IMR-90 (cell line): ENCODE data around the gene SUB1. TPM values are rescaled to one million over a fixed set of nuclear protein-coding genes. Genes with fewer than 3 reads are reported as not detected.

Experiments
- ATAC-seq: fragments of 200-7000 bp; cut with Tn5 transposase; 2 replicates; pipeline ENCODE4 v1.9.1; 2020; ENCODE audit warnings: low read depth, mild to moderate bottlenecking, moderate library complexity
- BruUV-seq: library from RNA; stranded (reverse); fragments of 400-500 nt; replicated peaks from 2 replicates; lab custom pipeline; 2021; lab: Mats Ljungman, UMichigan
- CTCF ChIA-PET: fragments of 300-600 bp; formaldehyde crosslinking; extraction: SDS; loops from one replicate; lab custom pipeline; 2021; ENCODE audit warnings: antibody characterized with exemption; lab: Yijun Ruan, JAX
- POLR2A ChIA-PET: fragments of 300-600 bp; sonication (Branson Sonifier 250); formaldehyde crosslinking; loops from one replicate; lab custom pipeline; 2022; ENCODE audit warnings: antibody characterized with exemption; ENCODE audit not compliant: unreplicated experiment; lab: Charles Lee
- DNase-seq: peaks from one replicate; pipeline ENCODE4 v3.0.0; 2013
- H2AFZ ChIP-seq: replicated peaks from 2 replicates; pipeline ENCODE3; 2013; ENCODE audit warnings: low read length, mild to moderate bottlenecking; ENCODE audit not compliant: poor library complexity
- H2AK5ac ChIP-seq: 2 replicates; pipeline ENCODE4 v1.6.1; 2013; ENCODE audit warnings: low read depth, low read length, inconsistent platforms
- H2AK9ac ChIP-seq: replicated peaks from 2 replicates; pipeline ENCODE3; 2013; ENCODE audit warnings: mild to moderate bottlenecking, low read depth, low read length, moderate library complexity; ENCODE audit not compliant: poor library complexity
- H2BK120ac ChIP-seq: 2 replicates; pipeline ENCODE4 v1.6.1; 2013; ENCODE audit warnings: low read depth, low read length, inconsistent platforms
- H2BK15ac ChIP-seq: 3 replicates; pipeline ENCODE4 v1.6.1; 2013; ENCODE audit warnings: low read depth, low read length, inconsistent platforms
- H2BK20ac ChIP-seq: 2 replicates; pipeline ENCODE4 v1.6.1; 2013; ENCODE audit warnings: low read depth, mild to moderate bottlenecking, inconsistent platforms, low read length, moderate library complexity
- H2BK5ac ChIP-seq: 2 replicates; pipeline ENCODE4 v1.6.1; 2013; ENCODE audit warnings: mild to moderate bottlenecking, low read depth, low read length, inconsistent platforms; ENCODE audit not compliant: poor library complexity, severe bottlenecking
- H3K14ac ChIP-seq: replicated peaks from 2 replicates; pipeline ENCODE4 v1.6.1; 2013; ENCODE audit warnings: low read depth, low read length, inconsistent platforms
- H3K18ac ChIP-seq: 2 replicates; pipeline ENCODE4 v1.6.1; 2013; ENCODE audit warnings: low read depth, low read length, control low read depth
- H3K23ac ChIP-seq: 2 replicates; pipeline ENCODE4 v1.6.1; 2013; ENCODE audit warnings: low read depth, low read length, inconsistent platforms
- H3K27ac ChIP-seq: 2 replicates; pipeline ENCODE4 v1.5.1; 2013; ENCODE audit warnings: mild to moderate bottlenecking, control low read depth, low read length; ENCODE audit not compliant: insufficient read depth
- H3K27me3 ChIP-seq: 2 replicates; pipeline ENCODE4 v1.6.1; 2013; ENCODE audit warnings: low read length; ENCODE audit not compliant: control insufficient read depth, insufficient read depth
- H3K36me3 ChIP-seq: 2 replicates; pipeline ENCODE4 v1.6.1; 2013; ENCODE audit warnings: low read length, mixed read lengths; ENCODE audit not compliant: control insufficient read depth, insufficient read depth
- H3K4ac ChIP-seq: 2 replicates; pipeline ENCODE4 v1.6.1; 2013; ENCODE audit warnings: low read depth, low read length, inconsistent platforms
- H3K4me1 ChIP-seq: 2 replicates; pipeline ENCODE4 v1.6.1; 2013; ENCODE audit warnings: low read length, mixed read lengths; ENCODE audit not compliant: control insufficient read depth, insufficient read depth
- H3K4me2 ChIP-seq: 2 replicates; pipeline ENCODE4 v1.6.1; 2013; ENCODE audit warnings: low read depth, mild to moderate bottlenecking, control low read depth, low read length, moderate library complexity
- H3K4me3 ChIP-seq: 2 replicates; pipeline ENCODE4 v1.5.1; 2013; ENCODE audit warnings: low read depth, mild to moderate bottlenecking, control low read depth, low read length, moderate library complexity; ENCODE audit not compliant: insufficient read depth
- H3K56ac ChIP-seq: 2 replicates; pipeline ENCODE4 v1.6.1; 2013; ENCODE audit warnings: low read length, inconsistent platforms; ENCODE audit not compliant: insufficient read depth; ENCODE audit errors: extremely low read depth
- H3K79me1 ChIP-seq, 2 experiments: 2 replicates each; pipeline ENCODE4 v1.6.1; 2013; ENCODE audit warnings: low read length in 2 of 2, inconsistent platforms in 1 of 2, low read depth in 1 of 2
- H3K9ac ChIP-seq: 2 replicates; pipeline ENCODE4 v1.6.1; 2013; ENCODE audit warnings: low read depth, low read length, control low read depth
- H3K9me1 ChIP-seq: 2 replicates; pipeline ENCODE4 v1.6.1; 2013; ENCODE audit warnings: low read length, inconsistent platforms; ENCODE audit not compliant: insufficient read depth
- H3K9me3 ChIP-seq: 2 replicates; pipeline ENCODE4 v1.6.1; 2013; ENCODE audit warnings: low read length; ENCODE audit not compliant: control insufficient read depth, insufficient read depth
- H4K20me1 ChIP-seq: 2 replicates; pipeline ENCODE4 v1.6.1; 2013; ENCODE audit warnings: low read length, inconsistent platforms; ENCODE audit not compliant: insufficient read depth
- H4K5ac ChIP-seq: 2 replicates; pipeline ENCODE4 v1.6.1; 2013; ENCODE audit warnings: mild to moderate bottlenecking, low read depth, low read length, control low read depth
- H4K8ac ChIP-seq, 2 experiments: 2 replicates each; pipeline ENCODE4 v1.6.1; 2013; ENCODE audit warnings: low read depth in 2 of 2, low read length in 2 of 2, control low read depth in 1 of 2, inconsistent platforms in 1 of 2
- H4K91ac ChIP-seq: 2 replicates; pipeline ENCODE4 v1.6.1; 2013; ENCODE audit warnings: low read depth, low read length, inconsistent platforms; ENCODE audit not compliant: insufficient read depth
- CEBPB ChIP-seq: IDR thresholded peaks from 2 replicates; pipeline ENCODE4 v1.6.1; 2012; ENCODE audit warnings: low read depth, low read length, improper control_type of control experiment
- CHD1 ChIP-seq: IDR thresholded peaks from 2 replicates; pipeline ENCODE4 v1.6.1; 2012; ENCODE audit warnings: low read depth, low read length, improper control_type of control experiment
- USF2 ChIP-seq: fragments of 150-350 bp; IDR thresholded peaks from 2 replicates; pipeline ENCODE4 v1.6.1; 2017; ENCODE audit warnings: mild to moderate bottlenecking, antibody characterized with exemption, low read length, low read depth
- WGBS, 2 experiments: methylation state at CpG; one replicate each; pipeline versions ENCODE4 v1.1.5 to v1.1.7; 2013; ENCODE audit warnings: missing lambda C conversion rate in 2 of 2; ENCODE audit not compliant: insufficient read length in 1 of 2; ENCODE audit errors: extremely low coverage in 2 of 2; 5-methylcytosine and 5-hydroxymethylcytosine counted together
- dilution Hi-C: fragments of 300-500 bp; cut with HindIII; formaldehyde crosslinking; loops from one replicate; pipeline ENCODE4 v1.14.3; 2018; ENCODE audit warnings: low sequenced_read_pairs; ENCODE audit not compliant: unreplicated experiment
- in situ Hi-C: fragments of 300-500 bp; cut with MboI; formaldehyde crosslinking; loops from 3 replicates; pipeline ENCODE4 v1.14.3; 2019; ENCODE audit warnings: low sequenced_read_pairs, inconsistent platforms, mixed read lengths
- intact Hi-C: fragments of 100-400 bp; cut with micrococcal nuclease; formaldehyde crosslinking; loops from 2 replicates; pipeline ENCODE4 v1.10.0; 2022
- polyA plus RNA-seq, 3 experiments: library from polyadenylated mRNA; depleted of rRNA; stranded (reverse); fragments of >200 nt; gene quantifications; 2 replicates each; pipeline ENCODE4 v1.2.3, GENCODE V29; 2012; ENCODE audit warnings: low replicate concordance in 1 of 3
- total RNA-seq: library from RNA; depleted of rRNA; stranded (reverse); fragments of >200 nt; gene quantifications from 2 replicates; pipeline ENCODE4 v1.2.3, GENCODE V29; 2012

Gene SUB1
- total and polyA plus RNA-seq, 2 of the 4 experiments (the other 2 are of a cell fraction), result 19.5 to 155 TPM

GRCh38 chr5:32642276-32643002, 57.1 kb downstream of the SUB1 start:
- CTCF ChIA-PET, result no interaction called here
- peak; percentile 61 for DNase-seq

More at GRCh38 chr5:32642276-32643002, 57.1 kb downstream of the SUB1 start:
- Histone ChIP-seq H3K27ac (no peak overlapping the region), H3K4me2 (peak overlapping the region; percentile 74), H2BK20ac (0 out of 2 replicates have a peak overlapping the region, but pooled peaks have one; percentile 5), H4K91ac (no peak overlapping the region), H3K56ac (no peak overlapping the region), H3K4ac (no peak overlapping the region), H4K20me1 (no peaks in the 10 kb centered on the region), H4K8ac (no peak overlapping the region; a peak in 1 of 4 replicates), H3K14ac (no peak overlapping the region), H2AFZ (no peak overlapping the region), H3K4me1 (no peaks in the 10 kb centered on the region), H3K9me3 (no peaks in the 10 kb centered on the region), H3K79me1 (no peaks in the 10 kb centered on the region), H3K27me3 (no peaks in the 10 kb centered on the region), H2BK5ac (peak overlapping the region; percentile 66), H2AK5ac (no peak overlapping the region), H2AK9ac (no peak overlapping the region), H2BK120ac (no peak overlapping the region; the same call in 1 of the 2 replicates), H3K4me3 (no peak overlapping the region), H3K18ac (peak overlapping the region; percentile 27; the same call in 1 of the 2 replicates), H3K9me1 (no peaks in the 10 kb centered on the region), H4K5ac (no peak overlapping the region), H3K23ac (no peak overlapping the region), H3K36me3 (no peaks in the 10 kb centered on the region), H2BK15ac (no peak overlapping the region), H3K9ac (no peak overlapping the region)
- dilution Hi-C loops (no loop called here), in situ Hi-C loops (no loop called here), intact Hi-C loops (no loop called here)
- no CpG with 5 or more reads among the region's 2 CpGs for WGBS, 2 experiments
- TF ChIP-seq CHD1 (no peak), USF2 (peak; percentile 34; the same call in 1 of the 2 replicates), CEBPB (peak; percentile 56; the same call in 1 of the 2 replicates)
- ATAC-seq, result peak; percentile 89
- POLR2A ChIA-PET, result no interaction called here
- BruUV-seq, result no TSS peak
